Parathyroid adenoma (tissue), 2 donors: ENCODE results near the gene CACHD1.

Experiments
- H2AFZ ChIP-seq: fragments of 300-600 bp; sonication (generic); one replicate; pipeline ENCODE4 v1.7.0; 2017; ENCODE audit warnings: antibody characterized with exemption, mild to moderate bottlenecking
- H3K27ac ChIP-seq: fragments of 300-600 bp; sonication (generic); one replicate; pipeline ENCODE4 v1.7.0; 2017
- H3K27me3 ChIP-seq: fragments of 300-600 bp; sonication (generic); one replicate; pipeline ENCODE4 v1.7.0; 2017; ENCODE audit warnings: low read length; ENCODE audit not compliant: control insufficient read depth, insufficient read depth
- H3K36me3 ChIP-seq: fragments of 300-600 bp; sonication (generic); one replicate; pipeline ENCODE4 v1.7.0; 2017; ENCODE audit warnings: low read length; ENCODE audit not compliant: control insufficient read depth, insufficient read depth
- H3K4me1 ChIP-seq: fragments of 300-600 bp; sonication (generic); one replicate; pipeline ENCODE4 v1.7.0; 2017; ENCODE audit warnings: control low read depth
- H3K4me2 ChIP-seq: fragments of 300-600 bp; sonication (generic); one replicate; pipeline ENCODE4 v1.7.0; 2017; ENCODE audit warnings: low read length
- H3K4me3 ChIP-seq: fragments of 300-600 bp; sonication (generic); one replicate; pipeline ENCODE4 v1.7.0; 2017; ENCODE audit warnings: low read depth, low read length
- H3K79me2 ChIP-seq: fragments of 300-600 bp; sonication (generic); one replicate; pipeline ENCODE4 v1.7.0; 2017; ENCODE audit warnings: control low read depth
- H3K9ac ChIP-seq: fragments of 300-600 bp; sonication (generic); one replicate; pipeline ENCODE4 v1.7.0; 2017; ENCODE audit warnings: mild to moderate bottlenecking
- H3K9me3 ChIP-seq: fragments of 300-600 bp; sonication (generic); one replicate; pipeline ENCODE4 v1.7.0; 2017; ENCODE audit warnings: low read length; ENCODE audit not compliant: control insufficient read depth
- TF ChIP-seq, protein P1 (sequence below): fragments of 300-600 bp; sonication (generic); IDR thresholded peaks from one replicate; pipeline ENCODE4 v1.7.0; 2017; ENCODE audit warnings: antibody characterized with exemption, mild to moderate bottlenecking
- donor health status: primary hyperparathyroidism.

Gene CACHD1

GRCh38 chr1:64518692-64519481 is 49.0 kb downstream of the CACHD1 start:
- no peak overlapping the region for H3K27ac ChIP-seq
- H3K4me1 ChIP-seq: no peaks in the 10 kb centered on the region
- TF ChIP-seq, protein P1, sequence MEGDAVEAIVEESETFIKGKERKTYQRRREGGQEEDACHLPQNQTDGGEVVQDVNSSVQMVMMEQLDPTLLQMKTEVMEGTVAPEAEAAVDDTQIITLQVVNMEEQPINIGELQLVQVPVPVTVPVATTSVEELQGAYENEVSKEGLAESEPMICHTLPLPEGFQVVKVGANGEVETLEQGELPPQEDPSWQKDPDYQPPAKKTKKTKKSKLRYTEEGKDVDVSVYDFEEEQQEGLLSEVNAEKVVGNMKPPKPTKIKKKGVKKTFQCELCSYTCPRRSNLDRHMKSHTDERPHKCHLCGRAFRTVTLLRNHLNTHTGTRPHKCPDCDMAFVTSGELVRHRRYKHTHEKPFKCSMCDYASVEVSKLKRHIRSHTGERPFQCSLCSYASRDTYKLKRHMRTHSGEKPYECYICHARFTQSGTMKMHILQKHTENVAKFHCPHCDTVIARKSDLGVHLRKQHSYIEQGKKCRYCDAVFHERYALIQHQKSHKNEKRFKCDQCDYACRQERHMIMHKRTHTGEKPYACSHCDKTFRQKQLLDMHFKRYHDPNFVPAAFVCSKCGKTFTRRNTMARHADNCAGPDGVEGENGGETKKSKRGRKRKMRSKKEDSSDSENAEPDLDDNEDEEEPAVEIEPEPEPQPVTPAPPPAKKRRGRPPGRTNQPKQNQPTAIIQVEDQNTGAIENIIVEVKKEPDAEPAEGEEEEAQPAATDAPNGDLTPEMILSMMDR: no peak
- peaks cover 8% of the 10 kb centered on the region for H3K79me2 ChIP-seq
- no peaks in the 10 kb centered on the region for H3K27me3 ChIP-seq
- no peak overlapping the region for H3K4me2 ChIP-seq
- no peaks in the 10 kb centered on the region for H3K36me3 ChIP-seq
- H3K9me3 ChIP-seq: no peaks in the 10 kb centered on the region
- H2AFZ ChIP-seq: no peak overlapping the region
- H3K4me3 ChIP-seq: no peak overlapping the region
- H3K9ac ChIP-seq: no peak overlapping the region

DNA sequence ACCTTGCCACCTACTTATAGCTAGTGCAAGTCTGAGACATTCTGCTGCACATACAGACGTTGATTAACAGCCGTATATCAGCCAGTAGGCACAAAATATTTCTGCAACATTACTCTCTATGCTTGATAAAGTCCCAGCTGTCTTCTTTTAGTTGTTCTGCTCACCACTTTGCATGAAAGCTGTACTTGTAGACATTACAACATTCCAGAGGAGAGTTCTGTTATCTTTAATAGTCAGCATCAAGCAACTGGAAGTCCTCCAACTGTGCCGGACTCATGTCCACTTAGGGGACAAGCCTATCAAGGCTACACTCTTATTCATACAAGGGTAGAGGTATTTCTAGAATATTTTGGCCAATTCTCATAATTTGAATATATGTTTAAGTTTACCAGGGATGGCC is 50.0 kb downstream of the CACHD1 start:
- Histone ChIP-seq H3K9me3 (no peaks in the 10 kb centered on the region), H3K79me2 (peaks cover 8% of the 10 kb centered on the region), H3K27me3 (no peaks in the 10 kb centered on the region), H2AFZ (no peak overlapping the region), H3K4me2 (no peak overlapping the region), H3K4me3 (no peak overlapping the region), H3K36me3 (no peaks in the 10 kb centered on the region), H3K4me1 (no peaks in the 10 kb centered on the region), H3K27ac (no peak overlapping the region), H3K9ac (no peak overlapping the region)
- TF ChIP-seq, protein P1: no peak

DNA sequence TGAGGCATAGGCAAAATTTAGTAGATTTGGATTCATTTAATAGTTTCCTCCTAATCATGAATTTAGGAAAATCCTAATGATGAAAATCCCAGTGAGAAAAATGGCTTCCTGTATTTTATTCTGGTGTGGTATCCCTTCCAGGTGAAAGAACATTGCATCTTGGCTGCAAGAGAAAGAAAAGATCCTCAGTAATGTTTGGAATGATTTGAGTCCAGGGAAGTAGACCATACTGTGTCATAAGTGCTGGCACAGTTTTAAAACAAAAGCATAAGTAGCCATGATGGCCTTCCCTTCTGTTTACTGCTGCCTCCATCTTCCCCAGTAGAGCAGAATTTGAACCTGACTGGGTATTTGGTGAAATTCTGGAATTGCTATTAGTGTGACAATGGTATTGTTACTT is 52.8 kb downstream of the CACHD1 start:
- Histone ChIP-seq H3K4me1 (no peaks in the 10 kb centered on the region), H3K27me3 (no peaks in the 10 kb centered on the region), H3K9me3 (no peaks in the 10 kb centered on the region), H3K4me2 (no peak overlapping the region), H3K79me2 (peaks cover 8% of the 10 kb centered on the region), H3K9ac (no peak overlapping the region), H3K4me3 (no peak overlapping the region), H2AFZ (no peak overlapping the region), H3K27ac (no peak overlapping the region), H3K36me3 (no peaks in the 10 kb centered on the region)
- TF ChIP-seq, protein P1: no peak

- Histone ChIP-seq H3K4me3 (no peak overlapping the region), H2AFZ (no peak overlapping the region), H3K27me3 (no peaks in the 10 kb centered on the region), H3K36me3 (no peaks in the 10 kb centered on the region), H3K4me2 (no peak overlapping the region), H3K79me2 (peaks cover 8% of the 10 kb centered on the region), H3K4me1 (no peaks in the 10 kb centered on the region), H3K9ac (no peak overlapping the region), H3K9me3 (no peaks in the 10 kb centered on the region), H3K27ac (no peak overlapping the region)
- TF ChIP-seq, protein P1: no peak
Measured at GRCh38 chr1:64523413-64524337, 53.7 kb downstream of the CACHD1 start.
